Right lobe of liver (tissue), 6 donors: ENCODE data around the gene SCAMP4. TPM values are rescaled to one million over a fixed set of nuclear protein-coding genes. Genes with fewer than 3 reads are reported as not detected.

Experiments
- ATAC-seq, 4 donors: fragments of 200-7000 bp; cut with Tn5 transposase; one replicate each; pipeline ENCODE4 v1.9.1; 2020; ENCODE audit warnings: mild to moderate bottlenecking in 4 of 4, moderate library complexity in 4 of 4
- DNase-seq, 3 donors: peaks; one replicate each; pipeline ENCODE4 v3.0.0-alpha.2; 2020
- H3K27ac ChIP-seq, 3 donors: fragments of 200-600 bp; one replicate each; pipeline ENCODE4 v1.8.0; 2022
- H3K27me3 ChIP-seq, 2 donors: fragments of 200-600 bp; one replicate each; pipeline ENCODE4 v1.8.0; 2022
- H3K36me3 ChIP-seq, 4 donors: fragments of 200-600 bp; sonication (generic) in 1 of 4; one replicate each; pipeline versions ENCODE4 v1.5.1 to v1.8.0; 2017 to 2022; ENCODE audit warnings: control low read depth in 1 of 4
- H3K4me1 ChIP-seq, 4 donors: fragments of 200-600 bp; sonication (generic) in 1 of 4; one replicate each; pipeline versions ENCODE4 v1.5.1 to v1.8.0; 2017 to 2022; ENCODE audit warnings: control low read depth in 1 of 4
- H3K4me3 ChIP-seq, 3 donors: fragments of 200-600 bp; one replicate each; pipeline ENCODE4 v1.8.0; 2022
- H3K9me3 ChIP-seq, 4 donors: fragments of 200-600 bp; sonication (generic) in 1 of 4; one replicate each; pipeline versions ENCODE4 v1.5.1 to v1.8.0; 2017 to 2022; ENCODE audit warnings: control low read depth in 1 of 4
- POLR2A ChIP-seq: fragments of 450-650 bp; IDR thresholded peaks from one replicate; pipeline ENCODE4 v1.6.1; 2017; ENCODE audit warnings: antibody characterized with exemption, mild to moderate bottlenecking
- WGBS: methylation state at CpG from one replicate; pipeline ENCODE4 v1.1.6; 2018; ENCODE audit warnings: low coverage, low lambda C conversion rate; ENCODE audit not compliant: insufficient coverage; ENCODE audit errors: missing lambda C conversion rate; 5-methylcytosine and 5-hydroxymethylcytosine counted together
- intact Hi-C, 2 donors: fragments of 100-400 bp; cut with DNase I; formaldehyde crosslinking; loops; one replicate each; pipeline versions ENCODE4 v1.11.2 to v1.14.1; 2022
- total RNA-seq, 6 experiments: library from RNA; depleted of rRNA in 2 of 6; stranded (reverse); fragments of >200 nt in 2 of 6; fragmentation: NEBNext Ultra II Directional in 3 of 6; extraction: Animal tissue kit (Norgen Biotek cat#: 25700) in 3 of 6; gene quantifications; one replicate each; pipeline versions ENCODE4 v1.1.0 to v1.2.4, GENCODE V29; 2016 to 2023
- TF ChIP-seq, protein P1 (sequence below), 4 donors: fragments of 200-600 bp in 3 of 4; fragments of 450-650 bp in 1 of 4; IDR thresholded peaks; one replicate each; pipeline versions ENCODE4 v1.5.1 to v1.8.0; 2016 to 2022; ENCODE audit warnings: antibody characterized with exemption in 4 of 4, mild to moderate bottlenecking in 2 of 4
- donor health status: DM: no; HTN: yes; CAD: no.
- donor health status: DM: no; HTN: no; CAD: no.
- donor health status: DM: no; HTN: no; CAD: no.
- donor health status: DM: no; HTN: yes; CAD: no.
- donor health status: DM: no; HTN: yes; CAD: no.

SCAMP4 gene
- total RNA-seq, 6 experiments from 2014 or later = 22.1 to 60.6 (median 24.4) TPM

- ATAC-seq (no peak), DNase-seq (no peak)
- H3K36me3 ChIP-seq = no peaks in the 10 kb centered on the region
- 100% methylated on average over 2 of the region's 8 CpGs for WGBS
- no peaks in the 10 kb centered on the region for H3K9me3 ChIP-seq
- peaks cover 0 to 6% (median 0%) of the 10 kb centered on the region in 4 donors for H3K4me1 ChIP-seq
- TF ChIP-seq, protein P1, sequence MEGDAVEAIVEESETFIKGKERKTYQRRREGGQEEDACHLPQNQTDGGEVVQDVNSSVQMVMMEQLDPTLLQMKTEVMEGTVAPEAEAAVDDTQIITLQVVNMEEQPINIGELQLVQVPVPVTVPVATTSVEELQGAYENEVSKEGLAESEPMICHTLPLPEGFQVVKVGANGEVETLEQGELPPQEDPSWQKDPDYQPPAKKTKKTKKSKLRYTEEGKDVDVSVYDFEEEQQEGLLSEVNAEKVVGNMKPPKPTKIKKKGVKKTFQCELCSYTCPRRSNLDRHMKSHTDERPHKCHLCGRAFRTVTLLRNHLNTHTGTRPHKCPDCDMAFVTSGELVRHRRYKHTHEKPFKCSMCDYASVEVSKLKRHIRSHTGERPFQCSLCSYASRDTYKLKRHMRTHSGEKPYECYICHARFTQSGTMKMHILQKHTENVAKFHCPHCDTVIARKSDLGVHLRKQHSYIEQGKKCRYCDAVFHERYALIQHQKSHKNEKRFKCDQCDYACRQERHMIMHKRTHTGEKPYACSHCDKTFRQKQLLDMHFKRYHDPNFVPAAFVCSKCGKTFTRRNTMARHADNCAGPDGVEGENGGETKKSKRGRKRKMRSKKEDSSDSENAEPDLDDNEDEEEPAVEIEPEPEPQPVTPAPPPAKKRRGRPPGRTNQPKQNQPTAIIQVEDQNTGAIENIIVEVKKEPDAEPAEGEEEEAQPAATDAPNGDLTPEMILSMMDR (IDR thresholded peaks at IDR 0.05) = no peak
- intact Hi-C loops = no loop called here
- H3K27ac ChIP-seq = no peak overlapping the region
- H3K27me3 ChIP-seq = no peaks in the 10 kb centered on the region
- no peak overlapping the region for H3K4me3 ChIP-seq
These were observed 28.7 kb downstream of the SCAMP4 start for GRCh38 chr19:1933942-1934341.

DNA sequence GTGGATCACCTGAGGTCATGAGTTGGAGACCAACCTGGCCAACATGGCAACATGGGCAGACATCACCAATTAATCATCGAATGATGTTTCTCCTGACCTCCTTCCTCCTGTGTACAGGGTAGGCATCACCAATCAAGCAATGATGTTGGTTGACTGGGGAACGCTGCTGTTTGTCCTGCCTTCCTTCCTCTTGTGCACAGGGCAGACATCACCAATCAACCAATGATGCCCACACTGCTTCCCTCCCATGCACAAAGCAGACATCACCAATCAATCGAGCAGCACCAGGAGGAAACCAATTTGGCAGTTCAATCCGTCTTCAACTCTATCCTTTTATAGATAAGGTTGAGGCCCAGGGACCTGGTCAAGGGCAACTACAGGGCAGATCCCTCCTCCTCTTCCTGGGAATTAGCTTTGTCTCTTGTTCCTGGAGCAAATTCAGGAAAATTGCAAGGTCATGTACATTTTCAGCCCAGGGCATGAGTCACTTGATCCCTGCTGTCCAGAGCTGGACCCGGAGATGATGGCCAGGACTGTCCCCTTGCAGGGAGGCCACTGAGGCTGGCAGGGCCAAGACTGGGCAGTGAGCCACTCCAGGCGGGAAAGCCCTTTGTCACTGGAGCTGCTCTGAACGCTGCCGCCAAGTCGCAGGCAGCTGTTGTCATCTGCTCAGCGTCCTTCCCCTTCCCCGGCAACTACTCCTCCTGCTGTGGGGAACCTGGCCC is 30.4 kb downstream of the SCAMP4 start:
- intact Hi-C loops = no loop called here

GRCh38 chr19:1936430-1936829 is 31.2 kb downstream of the SCAMP4 start:
- no peaks in the 10 kb centered on the region for H3K9me3 ChIP-seq
- no peak for TF ChIP-seq POLR2A
- TF ChIP-seq, protein P1 (IDR thresholded peaks at IDR 0.05) = no peak
- intact Hi-C loops = no loop called here
- ATAC-seq = no peak
- peaks cover 0 to 6% (median 2%) of the 10 kb centered on the region in 4 donors for H3K4me1 ChIP-seq
- no peak overlapping the region for H3K4me3 ChIP-seq
- 96% methylated on average over 3 of the region's 3 CpGs for WGBS
- H3K27ac ChIP-seq = no peak overlapping the region
- no peak for DNase-seq
- H3K36me3 ChIP-seq = no peaks in the 10 kb centered on the region
- H3K27me3 ChIP-seq = no peaks in the 10 kb centered on the region

More for the DNA sequence above, 30.4 kb downstream of the SCAMP4 start:
- Histone ChIP-seq H3K36me3 (no peaks in the 10 kb centered on the region), H3K27me3 (no peaks in the 10 kb centered on the region), H3K9me3 (no peaks in the 10 kb centered on the region), H3K4me3 (no peak overlapping the region), H3K27ac (no peak overlapping the region), H3K4me1 (peaks cover 0 to 6% (median 2%) of the 10 kb centered on the region in 4 donors)
- no peak for TF ChIP-seq POLR2A
- TF ChIP-seq, protein P1 (IDR thresholded peaks at IDR 0.05) = no peak
- 46% methylated on average over 5 of the region's 11 CpGs for WGBS
- ATAC-seq (peak; percentile 34 to 66 (median 59)), DNase-seq (peak in 2 of 3 donors; percentile 64 to 69)

GRCh38 chr19:1936916-1937610 is 31.9 kb downstream of the SCAMP4 start:
- WGBS = 100% methylated on average over 1 of the region's 24 CpGs
- DNase-seq (no peak), ATAC-seq (no peak)
- Histone ChIP-seq H3K27ac (no peak overlapping the region), H3K4me1 (peaks cover 0 to 6% (median 2%) of the 10 kb centered on the region in 4 donors), H3K9me3 (no peaks in the 10 kb centered on the region), H3K36me3 (no peaks in the 10 kb centered on the region), H3K27me3 (no peaks in the 10 kb centered on the region), H3K4me3 (no peak overlapping the region)
- TF ChIP-seq, protein P1 (IDR thresholded peaks at IDR 0.05) = no peak
- no peak for TF ChIP-seq POLR2A
- intact Hi-C loops = no loop called here
